ENCODE measurements around the gene PRAC1.

DNA sequence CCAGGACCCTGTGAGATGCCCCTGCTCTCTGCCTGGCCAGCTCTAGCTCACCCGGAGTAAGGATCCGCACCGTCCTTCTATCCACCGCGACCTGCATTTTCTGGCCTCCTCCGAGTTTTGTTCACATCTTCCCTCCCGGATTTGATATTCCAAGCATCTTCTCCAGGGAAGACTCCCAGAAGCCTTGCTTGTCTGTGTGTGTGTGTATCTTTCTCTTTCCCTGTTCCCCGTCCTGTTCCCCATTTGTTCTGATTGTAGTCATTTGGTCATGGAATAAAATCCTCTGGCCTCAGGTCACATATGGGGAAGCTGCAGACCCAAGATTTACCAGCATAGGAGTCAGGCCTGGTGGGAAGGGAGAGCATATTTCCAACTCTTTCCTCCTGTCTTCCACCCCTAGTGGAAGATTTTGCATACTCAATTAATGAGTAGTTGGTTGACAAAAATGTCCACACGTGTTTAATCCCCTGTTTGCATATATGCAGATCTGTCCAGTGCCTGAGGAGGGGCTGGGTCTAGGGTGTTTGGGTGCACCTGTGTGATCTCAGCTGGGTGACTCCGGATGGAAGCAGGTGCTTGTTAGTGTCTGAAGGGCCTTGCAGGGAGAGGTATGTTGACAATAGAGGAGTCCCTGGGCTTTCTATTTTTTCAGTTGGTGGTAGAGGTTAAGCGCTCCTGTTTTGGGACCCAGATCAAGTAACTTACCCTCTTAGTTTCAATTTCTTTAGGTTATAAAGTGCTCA lies 1.9 kb downstream of the PRAC1 start:
- no peak for TF ChIP-seq POLR2A (IDR thresholded peaks at IDR 0.05)
- TF ChIP-seq, protein P1, sequence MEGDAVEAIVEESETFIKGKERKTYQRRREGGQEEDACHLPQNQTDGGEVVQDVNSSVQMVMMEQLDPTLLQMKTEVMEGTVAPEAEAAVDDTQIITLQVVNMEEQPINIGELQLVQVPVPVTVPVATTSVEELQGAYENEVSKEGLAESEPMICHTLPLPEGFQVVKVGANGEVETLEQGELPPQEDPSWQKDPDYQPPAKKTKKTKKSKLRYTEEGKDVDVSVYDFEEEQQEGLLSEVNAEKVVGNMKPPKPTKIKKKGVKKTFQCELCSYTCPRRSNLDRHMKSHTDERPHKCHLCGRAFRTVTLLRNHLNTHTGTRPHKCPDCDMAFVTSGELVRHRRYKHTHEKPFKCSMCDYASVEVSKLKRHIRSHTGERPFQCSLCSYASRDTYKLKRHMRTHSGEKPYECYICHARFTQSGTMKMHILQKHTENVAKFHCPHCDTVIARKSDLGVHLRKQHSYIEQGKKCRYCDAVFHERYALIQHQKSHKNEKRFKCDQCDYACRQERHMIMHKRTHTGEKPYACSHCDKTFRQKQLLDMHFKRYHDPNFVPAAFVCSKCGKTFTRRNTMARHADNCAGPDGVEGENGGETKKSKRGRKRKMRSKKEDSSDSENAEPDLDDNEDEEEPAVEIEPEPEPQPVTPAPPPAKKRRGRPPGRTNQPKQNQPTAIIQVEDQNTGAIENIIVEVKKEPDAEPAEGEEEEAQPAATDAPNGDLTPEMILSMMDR (IDR thresholded peaks at IDR 0.05) = no peak
